Measurements from ENCODE around the gene CAPNS2.
A peak's percentile ranks its signal among the peaks of the same experiment; 100 is the strongest.

The CAPNS2 gene

GRCh38 chr16:55592306-55592705 lies 25.8 kb downstream of the CAPNS2 start:
- ATAC-seq = no peak
- TF ChIP-seq BACH2 (CRISPR knock-in tag; IDR thresholded peaks at IDR 0.05; ENCODE audit: borderline replicate concordance) = no peak
- TF ChIP-seq RARB (CRISPR knock-in tag; IDR thresholded peaks at IDR 0.05) = no peak
- no peak for TF ChIP-seq ZNF8 (CRISPR knock-in tag; IDR thresholded peaks at IDR 0.05)
- TF ChIP-seq SNAI2 (CRISPR knock-in tag; IDR thresholded peaks at IDR 0.05) = no peak
- TF ChIP-seq CSDC2 (CRISPR knock-in tag; IDR thresholded peaks at IDR 0.05) = no peak
- TF ChIP-seq ZFP30 (CRISPR knock-in tag; IDR thresholded peaks at IDR 0.05) = no peak

- ATAC-seq = no peak; the same call in 2 of the 3 replicates
- no peak for TF ChIP-seq CSDC2 (CRISPR knock-in tag; IDR thresholded peaks at IDR 0.05)
- TF ChIP-seq TSHZ2 (CRISPR knock-in tag; IDR thresholded peaks at IDR 0.05) = peak; percentile 87; the same call in 1 of the 2 replicates
- peak; percentile 78 for TF ChIP-seq TCF4 (CRISPR knock-in tag; IDR thresholded peaks at IDR 0.05; ENCODE audit: borderline replicate concordance)
- TF ChIP-seq ZNF70 (CRISPR knock-in tag; IDR thresholded peaks at IDR 0.05) = no peak
- TF ChIP-seq ISL1 (CRISPR knock-in tag; IDR thresholded peaks at IDR 0.05) = peak; percentile 31; the same call in 1 of the 2 replicates
These were observed 31.4 kb downstream of the CAPNS2 start for GRCh38 chr16:55597928-55598327.

GRCh38 chr16:55605754-55606336 lies 39.4 kb downstream of the CAPNS2 start:
- ATAC-seq = no peak

GRCh38 chr16:55613613-55614335 lies 47.3 kb downstream of the CAPNS2 start:
- no peak for TF ChIP-seq PATZ1 (CRISPR knock-in tag; IDR thresholded peaks at IDR 0.05; ENCODE audit: borderline replicate concordance)
- TF ChIP-seq OSR1 (CRISPR knock-in tag; IDR thresholded peaks at IDR 0.05) = no peak
- no peak for TF ChIP-seq ISL1 (CRISPR knock-in tag; IDR thresholded peaks at IDR 0.05)

More at GRCh38 chr16:55605754-55606336, 39.4 kb downstream of the CAPNS2 start:
- TF ChIP-seq RARB (CRISPR knock-in tag; IDR thresholded peaks at IDR 0.05) = no peak
- no peak for TF ChIP-seq ZNF70 (CRISPR knock-in tag; IDR thresholded peaks at IDR 0.05)
- TF ChIP-seq ZC3H10 (CRISPR knock-in tag; IDR thresholded peaks at IDR 0.05) = no peak
- no peak for TF ChIP-seq ESRRG (CRISPR knock-in tag; IDR thresholded peaks at IDR 0.05)
- no peak for TF ChIP-seq POU6F1 (CRISPR knock-in tag; IDR thresholded peaks at IDR 0.05; ENCODE audit: borderline replicate concordance, low read depth)
- TF ChIP-seq ISL1 (CRISPR knock-in tag; IDR thresholded peaks at IDR 0.05) = no peak
- no peak for TF ChIP-seq PPARA (CRISPR knock-in tag; IDR thresholded peaks at IDR 0.05; ENCODE audit: borderline replicate concordance)
- no peak for TF ChIP-seq ZNF8 (CRISPR knock-in tag; IDR thresholded peaks at IDR 0.05)
- TF ChIP-seq SNAI2 (CRISPR knock-in tag; IDR thresholded peaks at IDR 0.05) = no peak

GRCh38 chr16:55615071-55615470 lies 48.6 kb downstream of the CAPNS2 start:
- no peak for ATAC-seq
- no peak for TF ChIP-seq CSRNP3 (CRISPR knock-in tag; IDR thresholded peaks at IDR 0.05)
- TF ChIP-seq CREB5 (CRISPR knock-in tag; IDR thresholded peaks at IDR 0.05; ENCODE audit: low read depth) = no peak
- TF ChIP-seq ESRRG (CRISPR knock-in tag; IDR thresholded peaks at IDR 0.05) = no peak
- no peak for TF ChIP-seq ZFP3 (CRISPR knock-in tag; IDR thresholded peaks at IDR 0.05)
- no peak for TF ChIP-seq ZNF8 (CRISPR knock-in tag; IDR thresholded peaks at IDR 0.05)
- no peak for TF ChIP-seq PATZ1 (CRISPR knock-in tag; IDR thresholded peaks at IDR 0.05; ENCODE audit: borderline replicate concordance)
- no peak for TF ChIP-seq TCF4 (CRISPR knock-in tag; IDR thresholded peaks at IDR 0.05; ENCODE audit: borderline replicate concordance)
- no peak for TF ChIP-seq SNAI2 (CRISPR knock-in tag; IDR thresholded peaks at IDR 0.05)

More at GRCh38 chr16:55613613-55614335, 47.3 kb downstream of the CAPNS2 start:
- ATAC-seq = no peak

Data from SK-N-SH treated with all-trans-retinoic acid at 6 μM for 48 hours (cell line).